Measurements from ENCODE around the gene OR10G7. TPM values are rescaled to one million over a fixed set of nuclear protein-coding genes. Genes with fewer than 3 reads are reported as not detected.

Gene OR10G7
- total RNA-seq, 1 experiment from 2014 or later: not detected

DNA sequence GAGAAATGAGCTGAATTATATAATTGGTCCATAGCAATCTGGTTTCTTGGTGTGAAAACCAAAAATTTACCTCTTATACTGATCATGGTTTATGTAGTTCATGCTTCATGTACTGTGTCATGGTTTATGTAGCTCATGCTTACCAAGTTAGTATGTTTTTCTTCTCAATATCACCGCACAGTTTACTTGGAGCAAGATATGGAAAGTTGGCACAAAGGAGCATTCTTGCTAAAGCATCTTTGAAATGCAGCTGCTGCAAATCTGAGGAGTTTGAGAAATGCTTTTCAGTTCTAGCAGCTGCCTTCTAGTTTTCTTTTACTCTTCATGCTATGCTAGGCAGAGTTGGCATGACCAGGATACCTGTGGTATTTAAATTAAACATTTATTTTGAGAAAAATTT lies 4.5 kb downstream of the OR10G7 start:
- Mint-ChIP-seq H3K4me1 (peaks cover 4% of the 10 kb centered on the region), H3K36me3 (no peaks in the 10 kb centered on the region), H3K27me3 (ENCODE audit: low read depth) (no peaks in the 10 kb centered on the region), H3K9me3 (no peaks in the 10 kb centered on the region), H3K27ac (no peak overlapping the region), H3K4me3 (no peak overlapping the region)
- ATAC-seq (no peak), DNase-seq (ENCODE audit: low spot score) (no peak)
- CTCF ChIA-PET: no interaction called here
- POLR2A ChIA-PET: no interaction called here
- TF ChIP-seq, protein P1, sequence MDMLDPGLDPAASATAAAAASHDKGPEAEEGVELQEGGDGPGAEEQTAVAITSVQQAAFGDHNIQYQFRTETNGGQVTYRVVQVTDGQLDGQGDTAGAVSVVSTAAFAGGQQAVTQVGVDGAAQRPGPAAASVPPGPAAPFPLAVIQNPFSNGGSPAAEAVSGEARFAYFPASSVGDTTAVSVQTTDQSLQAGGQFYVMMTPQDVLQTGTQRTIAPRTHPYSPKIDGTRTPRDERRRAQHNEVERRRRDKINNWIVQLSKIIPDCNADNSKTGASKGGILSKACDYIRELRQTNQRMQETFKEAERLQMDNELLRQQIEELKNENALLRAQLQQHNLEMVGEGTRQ (CRISPR knock-in tag; IDR thresholded peaks at IDR 0.05): no peak
- no peak for TF ChIP-seq GRHL2 (CRISPR knock-in tag; IDR thresholded peaks at IDR 0.05; ENCODE audit: insufficient replicate concordance, severe bottlenecking)
- TF ChIP-seq, protein P2, sequence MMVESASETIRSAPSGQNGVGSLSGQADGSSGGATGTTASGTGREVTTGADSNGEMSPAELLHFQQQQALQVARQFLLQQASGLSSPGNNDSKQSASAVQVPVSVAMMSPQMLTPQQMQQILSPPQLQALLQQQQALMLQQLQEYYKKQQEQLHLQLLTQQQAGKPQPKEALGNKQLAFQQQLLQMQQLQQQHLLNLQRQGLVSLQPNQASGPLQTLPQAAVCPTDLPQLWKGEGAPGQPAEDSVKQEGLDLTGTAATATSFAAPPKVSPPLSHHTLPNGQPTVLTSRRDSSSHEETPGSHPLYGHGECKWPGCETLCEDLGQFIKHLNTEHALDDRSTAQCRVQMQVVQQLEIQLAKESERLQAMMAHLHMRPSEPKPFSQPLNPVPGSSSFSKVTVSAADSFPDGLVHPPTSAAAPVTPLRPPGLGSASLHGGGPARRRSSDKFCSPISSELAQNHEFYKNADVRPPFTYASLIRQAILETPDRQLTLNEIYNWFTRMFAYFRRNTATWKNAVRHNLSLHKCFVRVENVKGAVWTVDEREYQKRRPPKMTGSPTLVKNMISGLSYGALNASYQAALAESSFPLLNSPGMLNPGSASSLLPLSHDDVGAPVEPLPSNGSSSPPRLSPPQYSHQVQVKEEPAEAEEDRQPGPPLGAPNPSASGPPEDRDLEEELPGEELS (CRISPR knock-in tag; IDR thresholded peaks at IDR 0.05): no peak
- TF ChIP-seq, protein P3, sequence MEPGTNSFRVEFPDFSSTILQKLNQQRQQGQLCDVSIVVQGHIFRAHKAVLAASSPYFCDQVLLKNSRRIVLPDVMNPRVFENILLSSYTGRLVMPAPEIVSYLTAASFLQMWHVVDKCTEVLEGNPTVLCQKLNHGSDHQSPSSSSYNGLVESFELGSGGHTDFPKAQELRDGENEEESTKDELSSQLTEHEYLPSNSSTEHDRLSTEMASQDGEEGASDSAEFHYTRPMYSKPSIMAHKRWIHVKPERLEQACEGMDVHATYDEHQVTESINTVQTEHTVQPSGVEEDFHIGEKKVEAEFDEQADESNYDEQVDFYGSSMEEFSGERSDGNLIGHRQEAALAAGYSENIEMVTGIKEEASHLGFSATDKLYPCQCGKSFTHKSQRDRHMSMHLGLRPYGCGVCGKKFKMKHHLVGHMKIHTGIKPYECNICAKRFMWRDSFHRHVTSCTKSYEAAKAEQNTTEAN (CRISPR knock-in tag; IDR thresholded peaks at IDR 0.05): no peak
- TF ChIP-seq, protein P4, sequence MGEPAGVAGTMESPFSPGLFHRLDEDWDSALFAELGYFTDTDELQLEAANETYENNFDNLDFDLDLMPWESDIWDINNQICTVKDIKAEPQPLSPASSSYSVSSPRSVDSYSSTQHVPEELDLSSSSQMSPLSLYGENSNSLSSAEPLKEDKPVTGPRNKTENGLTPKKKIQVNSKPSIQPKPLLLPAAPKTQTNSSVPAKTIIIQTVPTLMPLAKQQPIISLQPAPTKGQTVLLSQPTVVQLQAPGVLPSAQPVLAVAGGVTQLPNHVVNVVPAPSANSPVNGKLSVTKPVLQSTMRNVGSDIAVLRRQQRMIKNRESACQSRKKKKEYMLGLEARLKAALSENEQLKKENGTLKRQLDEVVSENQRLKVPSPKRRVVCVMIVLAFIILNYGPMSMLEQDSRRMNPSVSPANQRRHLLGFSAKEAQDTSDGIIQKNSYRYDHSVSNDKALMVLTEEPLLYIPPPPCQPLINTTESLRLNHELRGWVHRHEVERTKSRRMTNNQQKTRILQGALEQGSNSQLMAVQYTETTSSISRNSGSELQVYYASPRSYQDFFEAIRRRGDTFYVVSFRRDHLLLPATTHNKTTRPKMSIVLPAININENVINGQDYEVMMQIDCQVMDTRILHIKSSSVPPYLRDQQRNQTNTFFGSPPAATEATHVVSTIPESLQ (CRISPR knock-in tag; IDR thresholded peaks at IDR 0.05): no peak
- no peak for TF ChIP-seq ZNF121 (CRISPR knock-in tag; IDR thresholded peaks at IDR 0.05)
- TF ChIP-seq, protein P5, sequence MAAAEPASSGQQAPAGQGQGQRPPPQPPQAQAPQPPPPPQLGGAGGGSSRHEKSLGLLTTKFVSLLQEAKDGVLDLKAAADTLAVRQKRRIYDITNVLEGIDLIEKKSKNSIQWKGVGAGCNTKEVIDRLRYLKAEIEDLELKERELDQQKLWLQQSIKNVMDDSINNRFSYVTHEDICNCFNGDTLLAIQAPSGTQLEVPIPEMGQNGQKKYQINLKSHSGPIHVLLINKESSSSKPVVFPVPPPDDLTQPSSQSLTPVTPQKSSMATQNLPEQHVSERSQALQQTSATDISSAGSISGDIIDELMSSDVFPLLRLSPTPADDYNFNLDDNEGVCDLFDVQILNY (CRISPR knock-in tag; IDR thresholded peaks at IDR 0.05): no peak
- TF ChIP-seq, protein P6, sequence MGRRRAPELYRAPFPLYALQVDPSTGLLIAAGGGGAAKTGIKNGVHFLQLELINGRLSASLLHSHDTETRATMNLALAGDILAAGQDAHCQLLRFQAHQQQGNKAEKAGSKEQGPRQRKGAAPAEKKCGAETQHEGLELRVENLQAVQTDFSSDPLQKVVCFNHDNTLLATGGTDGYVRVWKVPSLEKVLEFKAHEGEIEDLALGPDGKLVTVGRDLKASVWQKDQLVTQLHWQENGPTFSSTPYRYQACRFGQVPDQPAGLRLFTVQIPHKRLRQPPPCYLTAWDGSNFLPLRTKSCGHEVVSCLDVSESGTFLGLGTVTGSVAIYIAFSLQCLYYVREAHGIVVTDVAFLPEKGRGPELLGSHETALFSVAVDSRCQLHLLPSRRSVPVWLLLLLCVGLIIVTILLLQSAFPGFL (CRISPR knock-in tag; IDR thresholded peaks at IDR 0.05; ENCODE audit: borderline replicate concordance): no peak
- TF ChIP-seq, protein P7, sequence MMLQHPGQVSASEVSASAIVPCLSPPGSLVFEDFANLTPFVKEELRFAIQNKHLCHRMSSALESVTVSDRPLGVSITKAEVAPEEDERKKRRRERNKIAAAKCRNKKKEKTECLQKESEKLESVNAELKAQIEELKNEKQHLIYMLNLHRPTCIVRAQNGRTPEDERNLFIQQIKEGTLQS (CRISPR knock-in tag; conservative IDR thresholded peaks at IDR 0.05): no peak
- TF ChIP-seq, protein P8, sequence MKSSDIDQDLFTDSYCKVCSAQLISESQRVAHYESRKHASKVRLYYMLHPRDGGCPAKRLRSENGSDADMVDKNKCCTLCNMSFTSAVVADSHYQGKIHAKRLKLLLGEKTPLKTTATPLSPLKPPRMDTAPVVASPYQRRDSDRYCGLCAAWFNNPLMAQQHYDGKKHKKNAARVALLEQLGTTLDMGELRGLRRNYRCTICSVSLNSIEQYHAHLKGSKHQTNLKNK (CRISPR knock-in tag; IDR thresholded peaks at IDR 0.05): no peak
- TF ChIP-seq, protein P9, sequence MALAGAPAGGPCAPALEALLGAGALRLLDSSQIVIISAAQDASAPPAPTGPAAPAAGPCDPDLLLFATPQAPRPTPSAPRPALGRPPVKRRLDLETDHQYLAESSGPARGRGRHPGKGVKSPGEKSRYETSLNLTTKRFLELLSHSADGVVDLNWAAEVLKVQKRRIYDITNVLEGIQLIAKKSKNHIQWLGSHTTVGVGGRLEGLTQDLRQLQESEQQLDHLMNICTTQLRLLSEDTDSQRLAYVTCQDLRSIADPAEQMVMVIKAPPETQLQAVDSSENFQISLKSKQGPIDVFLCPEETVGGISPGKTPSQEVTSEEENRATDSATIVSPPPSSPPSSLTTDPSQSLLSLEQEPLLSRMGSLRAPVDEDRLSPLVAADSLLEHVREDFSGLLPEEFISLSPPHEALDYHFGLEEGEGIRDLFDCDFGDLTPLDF (CRISPR knock-in tag; IDR thresholded peaks at IDR 0.05): no peak
- no peak for TF ChIP-seq MXD4 (CRISPR knock-in tag; IDR thresholded peaks at IDR 0.05; ENCODE audit: borderline replicate concordance)
- TF ChIP-seq KAT7 (CRISPR knock-in tag; IDR thresholded peaks at IDR 0.05; ENCODE audit: borderline replicate concordance): no peak
- TF ChIP-seq FOXP1 (CRISPR knock-in tag; IDR thresholded peaks at IDR 0.05; ENCODE audit: borderline replicate concordance): no peak
- TF ChIP-seq HMGA2 (CRISPR knock-in tag; IDR thresholded peaks at IDR 0.05): no peak
- TF ChIP-seq NFE2L1 (CRISPR knock-in tag; IDR thresholded peaks at IDR 0.05): no peak

Measured in WTC11 (cell line).